Muscle of back (tissue), 11 donors: Measurements from ENCODE around the gene PLXNA4. TPM values are rescaled to one million over a fixed set of nuclear protein-coding genes. Genes with fewer than 3 reads are reported as not detected.
A peak's percentile ranks its signal among the peaks of the same experiment; 100 is the strongest.

Experiments
- DNase-seq, 3 donors: peaks; one replicate each; pipeline versions ENCODE4 v3.0.0 to v3.0.0-alpha.2; 2013
- polyA plus RNA-seq, 10 donors: library from polyadenylated mRNA; unstranded; fragments of 120-200 nt; gene quantifications; one replicate each; pipeline ENCODE4 v1.2.1, GENCODE V29; 2013; ENCODE audit not compliant: insufficient read length in 10 of 10

PLXNA4 gene
- polyA plus RNA-seq, 10 donors, result 2.2 to 8.5 (median 4.0) TPM

GRCh38 chr7:132592936-132593335, 16.7 kb upstream of the PLXNA4 start:
- no peak for DNase-seq

- no peak for DNase-seq
Measured at GRCh38 chr7:132592231-132592920, 16.1 kb upstream of the PLXNA4 start.

GRCh38 chr7:132590162-132590561, 13.9 kb upstream of the PLXNA4 start:
- DNase-seq, result no peak

GRCh38 chr7:132588596-132588995, 12.3 kb upstream of the PLXNA4 start:
- no peak for DNase-seq

- DNase-seq, result no peak
Measured at GRCh38 chr7:132584796-132585494, 8.7 kb upstream of the PLXNA4 start.

GRCh38 chr7:132581431-132581830, 5.2 kb upstream of the PLXNA4 start:
- DNase-seq, result no peak

GRCh38 chr7:132580717-132581285, 4.5 kb upstream of the PLXNA4 start:
- peak; percentile 72 to 86 (median 84) for DNase-seq

GRCh38 chr7:132580277-132580676, 4.0 kb upstream of the PLXNA4 start:
- no peak for DNase-seq

- no peak for DNase-seq
Measured at GRCh38 chr7:132579260-132579899, 3.1 kb upstream of the PLXNA4 start.

- DNase-seq, result no peak
Measured at GRCh38 chr7:132578826-132579225, 2.6 kb upstream of the PLXNA4 start.

GRCh38 chr7:132578050-132578370, 1.7 kb upstream of the PLXNA4 start:
- DNase-seq, result no peak

GRCh38 chr7:132577206-132578049, 1.2 kb upstream of the PLXNA4 start:
- DNase-seq, result peak; percentile 77 to 90 (median 85)

GRCh38 chr7:132576721-132577085, 433 bp upstream of the PLXNA4 start:
- no peak for DNase-seq

- DNase-seq, result peak; percentile 38 to 78 (median 60)
Measured at GRCh38 chr7:132575419-132575981, 770 bp downstream of the PLXNA4 start.

- no peak for DNase-seq
Measured at GRCh38 chr7:132574223-132574622, 2.0 kb downstream of the PLXNA4 start.

GRCh38 chr7:132573251-132573955, 2.9 kb downstream of the PLXNA4 start:
- DNase-seq, result no peak

- DNase-seq, result no peak
Measured at GRCh38 chr7:132572526-132572925, 3.7 kb downstream of the PLXNA4 start.

GRCh38 chr7:132571970-132572369, 4.3 kb downstream of the PLXNA4 start:
- DNase-seq, result no peak

- DNase-seq, result no peak
Measured at GRCh38 chr7:132569884-132570614, 6.2 kb downstream of the PLXNA4 start.

- DNase-seq, result no peak
Measured at GRCh38 chr7:132568962-132569361, 7.3 kb downstream of the PLXNA4 start.
